ENCODE measurements around the gene MT1M.

MT1M gene

DNA sequence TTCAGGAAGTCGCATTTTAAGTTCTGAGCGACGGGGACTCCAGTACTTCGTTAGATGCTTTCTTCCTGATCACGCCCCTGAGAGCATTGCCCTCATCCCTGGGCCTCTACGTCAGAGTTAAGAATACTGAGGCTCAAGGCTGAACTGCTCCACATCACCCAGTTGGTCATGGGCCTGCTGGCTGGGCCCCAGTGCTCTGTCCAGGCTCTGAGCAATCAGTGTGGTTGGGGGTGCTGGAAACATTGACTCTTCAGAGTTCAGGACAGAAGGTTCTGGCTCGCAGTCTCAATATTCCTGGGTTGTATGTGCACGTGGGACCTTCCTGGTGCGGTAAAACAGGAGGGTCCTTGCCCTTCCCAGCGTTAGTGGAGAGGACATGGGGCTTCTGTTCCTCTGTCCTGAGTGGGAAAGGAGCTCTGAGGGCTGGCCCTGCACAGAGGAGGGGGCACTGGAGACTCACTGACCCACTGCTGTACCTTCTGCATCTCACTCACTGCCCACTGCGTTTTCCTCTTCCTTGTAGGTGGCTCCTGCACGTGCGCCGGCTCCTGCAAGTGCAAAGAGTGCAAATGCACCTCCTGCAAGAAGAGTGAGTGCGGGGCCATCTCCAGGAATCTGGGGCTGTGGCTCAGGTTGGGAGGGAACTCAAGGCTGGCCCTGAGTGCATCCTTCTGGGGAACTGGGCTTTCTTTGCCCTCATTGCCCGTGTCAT, 6.4 kb upstream of the MT1M start:
- in situ Hi-C loops (cut with MboI; ENCODE audit: low sequenced_read_pairs): no loop called here

DNA sequence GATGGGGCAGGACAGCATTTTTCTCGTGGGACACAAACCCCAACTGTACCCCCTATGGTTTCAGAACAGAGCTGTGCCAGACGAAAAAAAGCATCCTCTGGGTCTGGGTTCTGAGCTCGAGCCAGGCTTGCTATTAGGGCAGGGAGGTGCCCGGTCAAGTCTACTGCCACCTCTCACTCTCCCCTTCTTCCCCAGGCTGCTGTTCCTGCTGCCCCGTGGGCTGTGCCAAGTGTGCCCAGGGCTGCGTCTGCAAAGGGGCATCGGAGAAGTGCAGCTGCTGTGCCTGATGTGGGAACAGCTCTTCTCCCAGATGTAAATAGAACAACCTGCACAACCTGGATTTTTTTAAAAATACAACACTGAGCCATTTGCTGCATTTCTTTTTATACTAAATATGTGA, 5.8 kb upstream of the MT1M start:
- in situ Hi-C loops (cut with MboI; ENCODE audit: low sequenced_read_pairs): no loop called here

DNA sequence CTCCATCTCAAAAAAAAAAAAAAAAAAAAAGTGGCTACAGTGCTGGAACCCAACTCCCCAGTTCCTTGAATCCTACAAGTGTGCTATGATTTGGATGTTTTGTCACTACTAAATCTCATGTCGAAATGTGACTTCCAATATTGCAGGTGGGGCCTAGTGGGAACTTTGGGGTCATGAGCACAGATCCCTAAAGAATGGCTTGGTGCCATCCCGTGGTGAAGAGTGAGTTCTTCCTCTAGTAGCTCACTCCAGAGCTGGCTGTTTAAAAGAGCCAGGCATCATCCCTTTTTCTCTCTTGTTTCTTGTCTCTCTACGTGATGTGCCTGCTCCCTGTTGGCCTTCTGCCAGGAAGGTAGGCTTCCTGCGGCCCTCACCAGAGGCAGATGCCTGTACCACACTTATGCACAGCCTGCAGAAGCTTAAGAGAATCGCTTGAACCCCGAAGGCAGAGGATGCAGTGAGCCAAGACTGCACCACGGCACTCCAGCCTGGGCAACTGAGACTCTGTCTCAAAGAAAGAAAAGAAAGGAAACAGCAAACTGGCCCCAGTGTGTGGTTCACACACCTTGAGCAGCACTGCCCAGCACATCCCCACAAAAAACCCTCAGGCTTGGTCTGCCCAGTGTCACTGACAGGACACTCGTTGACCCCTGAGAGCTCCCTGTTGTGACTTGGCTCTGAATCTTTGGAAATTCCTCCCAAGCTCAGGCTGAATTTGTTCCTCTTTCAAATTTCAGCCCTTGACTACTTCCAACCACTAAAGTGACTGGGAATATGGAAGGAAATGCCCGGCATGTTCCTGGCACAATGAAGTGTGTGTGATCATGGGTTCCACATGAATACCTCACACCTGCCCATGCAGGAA, 3.7 kb upstream of the MT1M start:
- in situ Hi-C loops (cut with MboI; ENCODE audit: low sequenced_read_pairs): no loop called here

DNA sequence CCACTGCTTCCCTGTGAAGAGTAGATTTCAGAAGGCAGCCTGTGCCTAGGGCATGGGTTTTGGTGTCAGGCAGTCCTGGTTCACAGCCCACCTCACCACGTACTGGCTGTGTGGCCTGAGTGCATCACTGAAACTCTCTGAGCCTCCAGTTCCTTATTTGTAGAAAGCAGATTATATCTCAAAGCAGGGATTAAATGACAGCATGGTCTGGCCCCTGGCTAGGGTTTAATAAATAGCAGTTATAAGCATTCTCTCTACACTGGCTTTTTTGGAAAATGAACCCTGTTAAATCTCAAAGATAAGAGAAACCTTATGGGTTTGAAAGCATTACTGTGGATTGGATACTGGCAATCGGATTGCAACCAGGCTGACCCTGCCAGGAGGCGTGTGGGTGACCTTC, 2.9 kb upstream of the MT1M start:
- in situ Hi-C loops (cut with MboI; ENCODE audit: low sequenced_read_pairs): no loop called here

DNA sequence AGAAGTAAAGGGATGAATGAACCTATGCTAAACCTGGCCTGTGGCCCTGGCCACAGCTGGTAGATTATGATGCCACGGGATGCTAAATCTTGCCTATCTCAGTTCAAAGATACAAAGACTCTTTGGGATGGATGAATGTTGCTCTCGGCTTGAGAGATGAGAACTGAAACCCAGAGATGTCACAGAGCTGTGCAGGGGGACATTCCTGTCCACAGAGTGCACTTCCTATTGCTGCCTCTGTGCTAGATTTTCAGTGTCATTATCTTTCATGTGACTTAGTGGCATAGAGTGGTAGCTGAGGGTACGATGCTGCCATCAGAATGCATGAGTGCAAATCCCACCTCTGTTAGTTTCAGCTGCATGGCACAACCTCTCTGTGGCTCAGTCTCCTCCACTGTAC, 2.3 kb upstream of the MT1M start:
- in situ Hi-C loops (cut with MboI; ENCODE audit: low sequenced_read_pairs): no loop called here

DNA sequence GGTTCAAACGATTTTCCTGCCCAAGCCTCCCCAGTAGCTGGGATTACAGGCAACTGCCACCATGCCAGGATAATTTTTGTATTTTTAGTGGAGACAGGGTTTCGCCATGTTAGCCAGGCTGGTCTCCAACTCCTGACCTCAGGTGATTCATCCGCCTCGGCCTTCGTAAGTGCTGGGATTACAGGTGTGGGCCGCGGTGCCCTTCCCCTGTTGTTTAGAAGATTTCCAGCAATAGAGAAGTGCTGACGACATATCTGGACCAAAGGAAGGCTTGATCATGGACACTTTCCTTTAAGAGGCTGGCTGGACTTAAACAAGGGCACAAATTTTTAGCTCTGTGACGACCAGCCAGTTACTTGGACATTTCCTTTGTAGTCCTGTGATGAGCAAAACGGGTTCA, 1.3 kb upstream of the MT1M start:
- in situ Hi-C loops (cut with MboI; ENCODE audit: low sequenced_read_pairs): no loop called here

DNA sequence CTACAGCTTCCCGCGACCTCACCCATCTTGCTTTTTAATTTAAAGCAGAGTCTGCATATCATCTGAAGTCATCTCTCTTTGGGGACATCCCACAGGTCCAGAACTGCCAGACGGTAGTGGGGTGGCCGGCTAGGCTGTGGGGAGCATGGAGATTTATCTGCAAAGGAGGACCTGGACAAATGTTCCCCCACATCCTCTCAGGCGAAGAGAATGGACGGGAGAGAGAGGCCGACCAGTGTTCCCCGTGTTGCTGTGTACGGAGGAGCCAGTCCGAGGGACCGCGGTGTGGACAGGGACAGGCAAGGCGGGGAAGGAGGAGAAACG, 665 bp upstream of the MT1M start:
- in situ Hi-C loops (cut with MboI; ENCODE audit: low sequenced_read_pairs): no loop called here

DNA sequence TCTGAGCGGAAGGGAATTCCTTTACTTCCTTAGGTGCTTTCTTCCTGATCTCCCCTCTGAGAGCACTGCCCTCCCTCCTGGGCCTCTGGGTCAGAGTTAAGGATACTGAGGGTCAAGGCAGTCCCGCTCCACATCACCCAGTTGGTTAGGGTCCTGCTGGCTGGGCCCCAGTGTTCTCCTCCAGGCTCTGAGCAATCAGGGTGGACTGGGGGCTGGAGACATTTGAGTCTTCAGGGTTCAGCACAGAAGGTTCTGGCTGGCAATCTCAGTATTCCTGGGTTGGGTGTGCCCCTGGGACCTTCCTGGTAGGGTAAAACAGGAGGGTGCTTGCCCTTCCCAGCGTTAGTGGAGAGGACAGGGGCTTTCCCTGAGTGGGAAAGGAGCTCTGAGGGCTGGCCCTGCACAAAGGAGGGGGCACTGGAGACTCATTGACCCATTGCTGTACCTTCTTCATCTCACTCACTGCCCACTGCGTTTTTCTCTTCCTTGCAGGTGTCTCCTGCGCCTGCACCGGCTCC, 448 bp downstream of the MT1M start:
- in situ Hi-C loops (cut with MboI; ENCODE audit: low sequenced_read_pairs): no loop called here

DNA sequence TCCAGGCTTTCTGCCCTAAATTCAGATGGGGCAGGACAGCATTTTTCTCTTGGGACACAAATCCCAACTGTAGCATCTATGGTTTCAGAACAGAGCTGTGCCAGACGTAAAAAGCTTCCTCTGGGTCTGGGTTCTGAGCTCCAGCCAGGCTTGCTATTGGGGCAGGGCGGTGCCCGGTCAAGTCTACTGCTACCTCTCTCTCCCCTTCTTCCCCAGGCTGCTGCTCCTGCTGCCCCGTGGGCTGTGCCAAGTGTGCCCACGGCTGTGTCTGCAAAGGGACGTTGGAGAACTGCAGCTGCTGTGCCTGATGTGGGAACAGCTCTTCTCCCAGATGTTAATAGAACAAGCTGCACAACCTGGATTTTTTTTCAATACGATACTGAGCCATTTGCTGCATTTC, 1.1 kb downstream of the MT1M start:
- in situ Hi-C loops (cut with MboI; ENCODE audit: low sequenced_read_pairs): no loop called here

DNA sequence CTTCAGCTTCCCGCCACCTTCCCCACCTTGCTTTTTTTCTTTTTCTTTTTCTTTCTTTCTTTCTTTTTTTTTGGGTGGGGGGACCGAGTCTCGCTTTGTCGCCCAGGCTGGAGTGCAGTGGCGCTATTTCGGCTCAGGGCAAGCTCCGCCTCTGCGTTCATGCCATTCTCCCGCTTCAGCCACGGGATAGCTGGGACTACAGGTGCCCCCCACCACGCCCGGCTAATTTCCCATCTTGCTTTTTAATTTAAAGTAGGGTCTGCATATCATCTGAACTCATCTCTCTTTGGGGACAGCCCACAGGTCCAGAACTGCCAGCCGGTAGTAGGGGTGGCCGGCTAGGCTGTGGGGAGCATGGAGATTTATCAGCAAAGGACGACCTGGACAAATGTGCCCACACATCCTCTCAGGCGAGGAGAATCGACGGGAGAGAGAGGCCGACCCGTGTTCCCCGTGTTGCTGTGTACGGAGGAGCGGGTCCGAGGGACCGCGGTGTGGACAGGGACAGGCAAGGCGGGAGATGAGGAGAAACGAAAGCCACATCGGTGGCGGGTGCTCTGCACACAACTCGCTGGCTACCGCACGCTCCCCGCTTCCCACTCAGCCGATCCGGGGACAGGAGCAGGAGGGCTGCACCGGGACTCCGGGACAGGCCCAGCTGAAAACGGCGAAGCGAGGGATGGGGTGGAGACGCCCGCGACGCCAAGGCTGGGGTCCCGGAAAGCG, 2.4 kb downstream of the MT1M start:
- in situ Hi-C loops (cut with MboI; ENCODE audit: low sequenced_read_pairs): no loop called here

DNA sequence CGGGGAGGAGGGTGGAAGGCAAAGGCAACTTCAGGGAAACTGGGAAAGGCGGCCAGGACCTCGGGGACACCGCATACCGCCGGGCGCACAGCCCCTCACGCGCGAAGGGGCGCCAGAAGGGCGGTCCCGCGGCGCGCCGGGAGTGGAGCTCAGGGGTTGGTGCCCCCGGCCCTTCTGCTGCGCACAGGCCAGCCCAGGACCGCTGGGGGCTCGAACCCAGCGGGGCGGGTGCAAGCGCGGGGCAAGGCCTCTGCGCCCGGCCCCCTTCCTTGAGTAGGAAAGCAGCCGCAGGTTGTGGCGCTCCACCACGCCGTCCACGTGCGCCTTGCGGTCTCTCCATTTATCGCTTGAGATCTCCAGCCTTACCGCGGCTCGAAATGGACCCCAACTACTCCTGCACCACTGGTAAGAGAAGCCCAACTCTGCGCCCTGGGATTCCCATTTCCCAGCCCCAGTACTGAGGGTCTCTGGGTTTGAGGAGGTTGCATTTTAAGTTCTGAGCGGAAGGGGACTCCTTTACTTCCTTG, 3.0 kb downstream of the MT1M start:
- in situ Hi-C loops (cut with MboI; ENCODE audit: low sequenced_read_pairs): no loop called here

DNA sequence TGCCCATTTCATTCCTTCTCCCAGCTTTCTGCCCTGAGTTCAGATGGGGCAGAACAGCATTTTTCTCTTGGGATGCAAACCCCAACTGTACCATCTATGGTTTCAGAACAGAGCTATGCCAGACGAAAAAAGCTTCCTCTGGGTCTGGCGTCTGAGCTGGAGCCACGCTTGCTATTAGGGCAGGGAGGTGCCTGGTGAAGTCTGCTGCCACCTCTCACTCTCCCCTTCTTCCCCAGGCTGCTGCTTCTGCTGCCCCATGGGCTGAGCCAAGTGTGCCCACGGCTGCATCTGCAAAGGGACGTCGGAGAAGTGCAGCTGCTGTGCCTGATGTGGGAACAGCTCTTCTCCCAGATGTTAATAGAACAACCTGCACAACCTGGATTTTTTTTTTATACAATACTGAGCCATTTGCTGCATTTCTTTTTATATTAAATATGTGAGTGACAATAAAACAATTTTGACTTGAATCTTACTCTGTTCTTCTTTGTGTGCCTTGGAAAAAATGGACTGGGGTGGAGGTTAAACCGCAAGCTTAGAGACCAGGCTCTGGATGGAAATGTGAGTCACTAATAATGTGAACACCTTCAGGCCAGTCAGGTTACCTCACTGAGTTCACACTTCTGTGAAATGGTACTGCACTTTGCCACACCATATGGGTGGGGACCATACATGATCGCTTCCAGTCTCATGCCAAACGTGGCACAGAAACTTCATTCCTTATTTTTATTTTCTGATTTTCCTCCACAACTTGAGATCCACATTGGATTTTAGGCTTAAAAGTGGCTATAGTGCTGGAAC, 4.4 kb downstream of the MT1M start:
- in situ Hi-C loops (cut with MboI; ENCODE audit: low sequenced_read_pairs): no loop called here

DNA sequence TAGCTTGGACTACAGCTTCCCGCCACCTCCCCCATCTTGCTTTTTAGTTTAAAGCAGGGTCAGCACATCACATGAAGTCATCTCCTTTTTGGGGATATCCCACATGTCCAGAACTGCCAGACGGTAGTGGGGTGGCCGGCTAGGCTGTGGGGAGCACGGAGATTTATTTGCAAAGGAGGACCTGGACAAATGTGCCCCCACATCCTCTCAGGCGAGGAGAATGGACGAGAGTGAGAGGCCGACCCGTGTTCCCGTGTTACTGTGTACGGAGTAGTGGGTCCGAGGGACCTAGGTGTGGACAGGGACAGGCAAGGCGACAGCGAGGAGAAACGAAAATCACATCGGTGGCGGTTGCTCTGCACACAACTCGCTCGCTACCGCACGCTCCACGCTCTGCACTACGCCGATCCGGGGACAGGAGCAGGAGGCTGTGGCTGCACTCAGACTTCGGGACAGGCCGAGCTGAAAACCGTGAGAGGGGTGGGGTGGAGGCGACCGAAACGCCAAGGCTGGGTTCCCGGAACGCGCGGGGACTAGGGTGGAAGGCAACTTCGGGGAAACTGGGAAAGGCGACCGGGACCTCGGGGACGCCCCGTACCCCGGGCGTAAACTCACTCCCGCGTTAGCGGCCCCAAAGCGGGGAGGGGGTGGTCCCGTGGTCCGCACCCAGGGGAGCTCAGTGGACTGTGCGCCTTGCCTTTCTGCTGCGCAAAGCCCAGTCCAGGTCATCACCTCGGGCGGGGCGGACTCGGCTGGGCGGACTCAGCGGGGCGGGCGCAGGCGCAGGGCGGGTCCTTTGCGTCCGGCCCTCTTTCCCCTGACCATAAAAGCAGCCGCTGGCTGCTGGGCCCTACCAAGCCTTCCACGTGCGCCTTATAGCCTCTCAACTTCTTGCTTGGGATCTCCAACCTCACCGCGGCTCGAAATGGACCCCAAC, 5.6 kb downstream of the MT1M start, which contains the start of gene MT1A:
Gene MT1A (plus strand): TSS at position 853 of the 937 bp plus-strand sequence. CDS start 73 bp downstream, at position 926.
- in situ Hi-C loops (cut with MboI; ENCODE audit: low sequenced_read_pairs): no loop called here

DNA sequence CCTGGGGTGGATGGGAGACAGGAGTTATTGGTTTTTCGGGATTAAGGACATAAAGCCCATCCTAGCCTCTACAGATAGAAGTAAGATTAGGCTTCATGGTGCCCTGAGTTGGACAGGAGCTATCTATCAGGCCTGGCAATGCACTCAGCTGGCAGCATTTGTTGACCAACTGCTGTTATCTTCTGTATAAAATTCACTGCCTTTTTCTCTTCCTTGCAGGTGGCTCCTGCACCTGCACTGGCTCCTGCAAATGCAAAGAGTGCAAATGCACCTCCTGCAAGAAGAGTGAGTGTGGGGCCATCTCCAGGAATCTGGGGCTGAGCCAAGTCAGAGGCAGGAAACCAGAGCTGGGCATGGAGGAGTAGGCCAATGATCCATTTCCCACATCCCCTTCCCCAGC, 6.6 kb downstream of the MT1M start:
- in situ Hi-C loops (cut with MboI; ENCODE audit: low sequenced_read_pairs): no loop called here

DNA sequence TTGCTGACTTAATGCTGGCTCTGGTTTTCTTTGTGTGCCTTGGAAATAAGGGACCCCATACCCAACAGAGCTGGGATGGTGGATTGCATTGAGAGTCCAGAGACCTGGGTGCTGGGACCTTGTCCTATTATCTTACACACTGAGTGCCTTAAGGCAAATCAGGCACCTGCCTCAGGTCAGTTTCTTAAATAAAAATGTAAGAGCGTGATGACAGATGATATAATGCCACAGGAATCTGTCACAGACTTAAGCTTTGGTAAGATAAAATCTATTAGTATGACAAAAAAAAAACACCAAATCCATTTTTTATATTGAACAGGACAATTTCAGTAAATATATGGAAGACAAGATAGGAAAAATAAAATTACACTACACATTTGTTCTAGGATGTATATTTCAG, 7.6 kb downstream of the MT1M start:
- in situ Hi-C loops (cut with MboI; ENCODE audit: low sequenced_read_pairs): no loop called here

DNA sequence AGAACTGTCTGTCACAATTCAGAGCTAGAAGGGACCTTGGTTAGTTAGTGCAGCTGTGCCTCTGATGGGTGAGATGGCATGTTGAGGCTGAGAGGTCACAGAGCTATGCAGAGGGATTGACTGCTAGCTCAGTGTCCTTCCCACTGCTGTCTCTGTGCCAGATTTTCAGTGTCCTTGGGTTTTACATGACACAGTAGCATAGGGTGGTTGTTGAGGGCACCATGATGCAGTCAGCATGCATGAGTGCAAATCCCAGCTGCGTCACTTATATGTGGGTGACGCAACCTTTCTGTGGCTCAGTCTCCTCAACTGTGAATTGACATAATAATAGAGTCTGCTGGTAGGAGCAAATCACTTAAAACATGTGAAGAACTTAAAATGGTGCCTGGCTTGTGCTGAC, 8.7 kb downstream of the MT1M start:
- in situ Hi-C loops (cut with MboI; ENCODE audit: low sequenced_read_pairs): no loop called here

DNA sequence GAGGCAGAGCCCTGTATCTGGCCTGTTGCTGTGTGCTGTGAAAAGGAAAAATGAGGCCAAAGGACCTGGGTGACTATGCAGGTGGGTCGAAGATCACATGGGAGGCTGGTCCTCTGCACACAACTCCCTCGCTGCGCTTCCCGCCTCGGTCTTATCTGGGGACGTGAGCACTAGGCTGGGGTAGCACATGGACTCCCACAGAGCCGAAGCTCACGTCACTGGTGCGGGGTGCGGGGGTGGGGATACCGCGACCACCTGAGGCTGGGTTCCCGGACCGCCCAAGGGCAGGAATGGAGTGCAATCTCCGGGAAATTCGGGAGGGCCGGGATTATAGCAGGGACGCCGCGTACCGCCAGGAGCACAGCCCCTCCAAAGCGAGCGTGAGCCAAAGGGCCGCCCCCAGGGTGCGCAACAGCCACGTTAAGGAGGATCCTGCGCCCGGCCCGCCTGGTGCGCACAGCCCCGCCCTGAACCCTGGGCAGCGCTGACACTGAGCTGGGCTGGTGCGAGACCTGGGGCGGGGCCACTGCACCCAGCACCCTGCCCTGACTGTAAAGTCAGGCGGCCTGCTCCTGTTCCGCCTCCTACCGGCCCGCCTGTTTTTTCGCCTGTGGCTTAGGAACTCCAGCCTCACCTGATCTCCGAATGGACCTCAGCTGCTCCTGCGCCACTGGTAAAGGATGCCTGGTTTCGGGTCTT, 10.8 kb downstream of the MT1M start:
- in situ Hi-C loops (cut with MboI; ENCODE audit: low sequenced_read_pairs): no loop called here

DNA sequence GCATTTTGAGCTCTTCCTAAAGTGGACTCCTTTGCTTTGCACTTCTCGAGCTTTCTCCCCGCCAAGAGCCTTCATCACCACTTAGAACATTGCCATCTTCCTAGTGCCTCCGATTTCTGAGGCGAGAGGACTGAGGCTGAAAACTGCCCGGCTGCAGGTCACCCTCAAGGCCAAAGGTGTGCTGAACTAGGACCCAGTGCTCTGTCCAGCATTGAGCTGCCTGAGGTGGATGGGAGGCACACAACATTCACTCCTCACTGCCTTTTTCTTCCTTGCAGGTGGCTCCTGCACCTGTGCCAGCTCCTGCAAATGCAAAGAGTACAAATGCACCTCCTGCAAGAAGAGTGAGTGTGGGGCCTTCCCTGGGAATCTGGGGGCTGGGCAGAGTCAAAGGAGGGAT, 11.4 kb downstream of the MT1M start:
- in situ Hi-C loops (cut with MboI; ENCODE audit: low sequenced_read_pairs): no loop called here

DNA sequence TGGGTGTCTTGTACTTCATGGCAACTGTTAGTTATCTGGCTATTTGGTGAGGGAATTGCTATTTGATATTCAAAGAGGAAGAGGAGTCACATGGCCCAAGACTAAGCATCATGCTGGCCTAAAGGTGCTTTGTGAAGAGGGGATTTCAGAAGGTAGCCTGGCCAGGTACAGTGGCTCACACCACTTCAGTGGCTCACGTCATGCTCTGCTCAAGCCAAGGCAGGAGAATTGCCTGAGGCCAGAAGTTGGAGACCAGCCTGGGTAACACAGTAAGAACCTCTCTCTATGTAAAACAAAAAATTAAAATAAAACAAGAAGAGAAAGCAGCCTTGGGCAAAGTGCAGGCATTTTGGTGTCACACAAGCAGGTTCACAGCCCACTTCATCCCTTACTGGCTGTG, 12.9 kb downstream of the MT1M start:
- in situ Hi-C loops (cut with MboI; ENCODE audit: low sequenced_read_pairs): no loop called here
